ENCODE measurements around the gene FBXL14. TPM values are rescaled to one million over a fixed set of nuclear protein-coding genes. Genes with fewer than 3 reads are reported as not detected.

FBXL14 gene
- total and polyA plus RNA-seq, 2 of the 13 experiments (the other 11 are each of a cell fraction or from before 2014, with no cell fraction given), result 7.0 to 7.4 TPM

GRCh38 chr12:1594261-1595025, at the start of gene FBXL14 (continued):
- TF ChIP-seq ZBTB43 (CRISPR knock-in tag; conservative IDR thresholded peaks at IDR 0.05) (no peak), UBTF (CRISPR knock-in tag; IDR thresholded peaks at IDR 0.05) (peak; percentile 23; the same call in 1 of the 2 replicates), YEATS2 (CRISPR knock-in tag; IDR thresholded peaks at IDR 0.05; ENCODE audit: borderline replicate concordance) (0 out of 2 replicates have a peak, but pooled peaks have one; percentile 6), KLF6 (CRISPR knock-in tag; IDR thresholded peaks at IDR 0.05) (peak; percentile 29; the same call in 1 of the 2 replicates), ZNF768 (CRISPR knock-in tag; IDR thresholded peaks at IDR 0.05) (0 out of 2 replicates have a peak, but pooled peaks have one; percentile 19), ZNF558 (CRISPR knock-in tag; IDR thresholded peaks at IDR 0.05; ENCODE audit: borderline replicate concordance) (no peak), KDM2A (CRISPR knock-in tag; IDR thresholded peaks at IDR 0.05; ENCODE audit: borderline replicate concordance, low read depth) (peak; percentile 63; the same call in 1 of the 2 replicates), ZFP91 (CRISPR knock-in tag; IDR thresholded peaks at IDR 0.05; ENCODE audit: borderline replicate concordance) (0 out of 2 replicates have a peak, but pooled peaks have one; percentile 37), HOXA3 (CRISPR knock-in tag; IDR thresholded peaks at IDR 0.05) (peak; percentile 69), USF2 (IDR thresholded peaks at IDR 0.05; ENCODE audit: low read depth, low read length) (peak; percentile 37; the same call in 1 of the 2 replicates), USF2 (CRISPR knock-in tag; IDR thresholded peaks at IDR 0.05; ENCODE audit: borderline replicate concordance) (peak; percentile 70; the same call in 1 of the 2 replicates), ZC3H13 (CRISPR knock-in tag; IDR thresholded peaks at IDR 0.05) (no peak), GATAD2A (CRISPR knock-in tag; IDR thresholded peaks at IDR 0.05) (0 out of 2 replicates have a peak, but pooled peaks have one; percentile 16), ZMYM4 (CRISPR knock-in tag; IDR thresholded peaks at IDR 0.05) (peak; percentile 44; the same call in 1 of the 2 replicates), NR2C2 (CRISPR knock-in tag; IDR thresholded peaks at IDR 0.05; ENCODE audit: borderline replicate concordance) (0 out of 2 replicates have a peak, but pooled peaks have one; percentile 23), ETV5 (CRISPR knock-in tag; IDR thresholded peaks at IDR 0.05; ENCODE audit: borderline replicate concordance) (peak; percentile 31; the same call in 1 of the 2 replicates), FOXO4 (CRISPR knock-in tag; conservative IDR thresholded peaks at IDR 0.05) (no peak), BHLHE40 (IDR thresholded peaks at IDR 0.05; ENCODE audit: low read length) (peak; percentile 70), ZNF777 (CRISPR knock-in tag; IDR thresholded peaks at IDR 0.05) (peak; percentile 47; the same call in 1 of the 2 replicates), NFKB2 (CRISPR knock-in tag; IDR thresholded peaks at IDR 0.05; ENCODE audit: borderline replicate concordance) (peak; percentile 53; the same call in 1 of the 2 replicates)

Measured in HepG2 (cell line).